ENCODE data around the gene CEMP1.

DNA sequence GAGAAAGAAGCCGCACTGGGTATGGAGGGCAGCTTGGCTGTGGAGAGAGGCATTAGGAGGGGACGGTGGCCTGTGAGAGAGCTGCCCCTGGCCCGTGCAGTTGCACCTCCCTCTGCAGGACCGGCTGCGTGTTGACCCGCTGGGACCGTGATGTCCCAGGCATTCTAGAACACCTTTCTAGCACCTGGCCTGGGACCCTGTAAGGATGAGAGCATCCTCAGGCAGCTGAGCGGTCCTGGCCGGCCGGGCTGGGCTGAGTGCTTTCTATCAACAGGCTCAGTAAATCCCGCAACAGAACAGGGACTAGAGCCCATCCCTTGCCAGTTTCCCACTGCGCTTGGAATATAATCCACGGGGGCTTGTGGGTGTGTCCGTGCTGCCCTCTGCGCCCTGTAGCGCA, 41.6 kb downstream of the CEMP1 start:
- TF ChIP-seq, protein P1, sequence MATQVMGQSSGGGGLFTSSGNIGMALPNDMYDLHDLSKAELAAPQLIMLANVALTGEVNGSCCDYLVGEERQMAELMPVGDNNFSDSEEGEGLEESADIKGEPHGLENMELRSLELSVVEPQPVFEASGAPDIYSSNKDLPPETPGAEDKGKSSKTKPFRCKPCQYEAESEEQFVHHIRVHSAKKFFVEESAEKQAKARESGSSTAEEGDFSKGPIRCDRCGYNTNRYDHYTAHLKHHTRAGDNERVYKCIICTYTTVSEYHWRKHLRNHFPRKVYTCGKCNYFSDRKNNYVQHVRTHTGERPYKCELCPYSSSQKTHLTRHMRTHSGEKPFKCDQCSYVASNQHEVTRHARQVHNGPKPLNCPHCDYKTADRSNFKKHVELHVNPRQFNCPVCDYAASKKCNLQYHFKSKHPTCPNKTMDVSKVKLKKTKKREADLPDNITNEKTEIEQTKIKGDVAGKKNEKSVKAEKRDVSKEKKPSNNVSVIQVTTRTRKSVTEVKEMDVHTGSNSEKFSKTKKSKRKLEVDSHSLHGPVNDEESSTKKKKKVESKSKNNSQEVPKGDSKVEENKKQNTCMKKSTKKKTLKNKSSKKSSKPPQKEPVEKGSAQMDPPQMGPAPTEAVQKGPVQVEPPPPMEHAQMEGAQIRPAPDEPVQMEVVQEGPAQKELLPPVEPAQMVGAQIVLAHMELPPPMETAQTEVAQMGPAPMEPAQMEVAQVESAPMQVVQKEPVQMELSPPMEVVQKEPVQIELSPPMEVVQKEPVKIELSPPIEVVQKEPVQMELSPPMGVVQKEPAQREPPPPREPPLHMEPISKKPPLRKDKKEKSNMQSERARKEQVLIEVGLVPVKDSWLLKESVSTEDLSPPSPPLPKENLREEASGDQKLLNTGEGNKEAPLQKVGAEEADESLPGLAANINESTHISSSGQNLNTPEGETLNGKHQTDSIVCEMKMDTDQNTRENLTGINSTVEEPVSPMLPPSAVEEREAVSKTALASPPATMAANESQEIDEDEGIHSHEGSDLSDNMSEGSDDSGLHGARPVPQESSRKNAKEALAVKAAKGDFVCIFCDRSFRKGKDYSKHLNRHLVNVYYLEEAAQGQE (IDR thresholded peaks at IDR 0.05; ENCODE audit: insufficient read depth in 1 of 2, low read depth in 2 of 2, low read length in 2 of 2) = no peak
- no peak for TF ChIP-seq FOXP2 (optimal IDR thresholded peaks at IDR 0.05; ENCODE audit: borderline replicate concordance, extremely low read depth, extremely low read length, insufficient read depth)
